K562 (cell line): ENCODE measurements around the gene PPP3CB. TPM values are rescaled to one million over a fixed set of nuclear protein-coding genes. Genes with fewer than 3 reads are reported as not detected.

ENCODE experiments used
- AFF4 ChIP-seq: sonication (generic); formaldehyde crosslinking; IDR thresholded peaks from 2 replicates; pipeline ENCODE4 v1.8.0; 2023; ENCODE audit warnings: mild to moderate bottlenecking, missing genetic modification reagents
- E2F6 ChIP-seq, 2 experiments: IDR thresholded peaks; 2 replicates each; pipeline ENCODE4 v1.6.1; 2011; ENCODE audit warnings: borderline replicate concordance in 1 of 2, control low read depth in 1 of 2, low read depth in 1 of 2, low read length in 1 of 2, mild to moderate bottlenecking in 1 of 2, mixed read lengths in 1 of 2, moderate library complexity in 1 of 2; ENCODE audit not compliant: insufficient read depth in 1 of 2, insufficient read length in 1 of 2, poor library complexity in 1 of 2, severe bottlenecking in 1 of 2; ENCODE audit errors: extremely low read depth in 1 of 2
- EP400 ChIP-seq: fragments of 450-650 bp; IDR thresholded peaks from 2 replicates; pipeline ENCODE4 v1.6.1; 2017; ENCODE audit warnings: antibody characterized with exemption, mild to moderate bottlenecking, moderate library complexity
- HDAC3 ChIP-seq: fragments of 450-650 bp; IDR thresholded peaks from 2 replicates; pipeline ENCODE4 v1.6.1; 2018; ENCODE audit warnings: borderline replicate concordance, mild to moderate bottlenecking, moderate library complexity; ENCODE audit not compliant: partially characterized antibody
- LARP7 ChIP-seq: fragments of 450-650 bp; IDR thresholded peaks from 2 replicates; pipeline ENCODE4 v1.6.1; 2016
- MYC ChIP-seq, 2 experiments: fragments of 250-450 bp in 1 of 2; sonication (Bioruptor Pico) in 1 of 2; IDR thresholded peaks; 2 replicates each; pipeline versions ENCODE4 v1.5.1 to v1.6.1; 2012 to 2021; ENCODE audit warnings: low read depth in 2 of 2, borderline replicate concordance in 1 of 2, improper control_type of control experiment in 1 of 2, low read length in 1 of 2, mild to moderate bottlenecking in 1 of 2, moderate library complexity in 1 of 2
- RAD21 ChIP-seq, 2 experiments: fragments of 250-450 bp in 1 of 2; fragments of 450-650 bp in 1 of 2; sonication (Bioruptor Pico) in 1 of 2; formaldehyde crosslinking in 1 of 2; IDR thresholded peaks in 1 of 2; conservative IDR thresholded peaks in 1 of 2; 2 replicates each; pipeline versions ENCODE4 v1.4.0 to v1.8.0; 2020 to 2022; ENCODE audit warnings: mild to moderate bottlenecking in 2 of 2, moderate library complexity in 1 of 2
- RNF2 ChIP-seq: sonication (generic); IDR thresholded peaks from 2 replicates; pipeline ENCODE4 v1.6.1; 2016
- SIX5 ChIP-seq, 2 experiments: IDR thresholded peaks; 2 replicates each; pipeline ENCODE4 v1.6.1; 2011; ENCODE audit warnings: low read length in 2 of 2, borderline replicate concordance in 1 of 2, low read depth in 1 of 2, mild to moderate bottlenecking in 1 of 2, moderate library complexity in 1 of 2; ENCODE audit not compliant: insufficient read depth in 1 of 2
- TAF7 ChIP-seq: fragments of 450-650 bp; IDR thresholded peaks from 2 replicates; pipeline ENCODE4 v1.6.1; 2016; ENCODE audit warnings: missing genetic modification characterization, missing compliant biosample characterization
- USF2 ChIP-seq: sonication (generic); formaldehyde crosslinking; IDR thresholded peaks from 2 replicates; pipeline ENCODE4 v1.5.0; 2020; ENCODE audit warnings: missing genetic modification reagents
- ZFPM2 ChIP-seq: fragments of 250-450 bp; sonication (Bioruptor Pico); IDR thresholded peaks from 2 replicates; pipeline ENCODE4 v1.5.1; 2022; ENCODE audit warnings: mild to moderate bottlenecking
- ZNF280A ChIP-seq: fragments of 450-650 bp; IDR thresholded peaks from 2 replicates; pipeline ENCODE4 v1.6.1; 2018; ENCODE audit warnings: mild to moderate bottlenecking, low read depth; ENCODE audit not compliant: partially characterized antibody
- ZNF384 ChIP-seq: IDR thresholded peaks from 2 replicates; pipeline ENCODE4 v1.6.1; 2012; ENCODE audit warnings: low read depth, low read length, improper control_type of control experiment
- ZNF431 ChIP-seq: sonication (generic); formaldehyde crosslinking; IDR thresholded peaks from 2 replicates; pipeline ENCODE4 v1.8.0; 2022; ENCODE audit warnings: mild to moderate bottlenecking, missing genetic modification reagents
- polyA plus RNA-seq, 8 experiments: library from polyadenylated mRNA; depleted of rRNA in 4 of 8; stranded (reverse) in 5 of 8; unstranded in 3 of 8; fragments of >200 nt; fragmentation: Nextera tagmentation in 2 of 8; fragmentation: Illumina TruSeq in 1 of 8; extraction: Ambion mirVana in 2 of 8; extraction: Trizol in 1 of 8; gene quantifications; 2 replicates each; pipeline versions ENCODE4 v1.2.1 to v1.2.3, GENCODE V29; 2011 to 2014; ENCODE audit warnings: inconsistent platforms in 1 of 8, missing spikeins in 1 of 8
- total RNA-seq, 7 experiments: library from RNA; depleted of rRNA in 6 of 7; stranded (reverse); fragments of >200 nt in 6 of 7; fragmentation: Illumina TruSeq in 2 of 7; extraction: Trizol in 2 of 7; gene quantifications; 2 replicates each; pipeline versions ENCODE4 v1.2.1 to v1.2.3, GENCODE V29; 2011 to 2021; ENCODE audit warnings: low replicate concordance in 1 of 7

Gene PPP3CB
- total and polyA plus RNA-seq, 9 of the 15 experiments (the other 6 are each of a cell fraction or from before 2014, with no cell fraction given), result 9.6 to 27.6 (median 17.8) TPM

- TF ChIP-seq ZNF384, result no peak
- no peak for TF ChIP-seq ZNF280A
- peak; percentile 47; the same call in 1 of the 2 replicates for TF ChIP-seq TAF7 (tag)
- TF ChIP-seq RAD21 (CRISPR knock-in tag; conservative IDR thresholded peaks at IDR 0.05 in 1 of 2, IDR thresholded peaks at IDR 0.05 in 1 of 2), result 0 out of 4 replicates have a peak, but pooled peaks of 1 of the 2 experiments have one; percentile 3
- TF ChIP-seq HDAC3, result no peak
- peak; percentile 84; the same call in 1 of the 2 replicates for TF ChIP-seq LARP7
- 0 out of 2 replicates have a peak, but pooled peaks have one; percentile 60 for TF ChIP-seq RNF2
- TF ChIP-seq USF2 (CRISPR knock-in tag), result peak; percentile 68
- peak; percentile 41; the same call in 1 of the 2 replicates for TF ChIP-seq ZNF431 (CRISPR knock-in tag)
- peak; percentile 40; the same call in 1 of the 2 replicates for TF ChIP-seq MYC (IDR thresholded peaks at IDR 0.05; ENCODE audit: low read depth, low read length)
- peak; percentile 66; the same call in 1 of the 2 replicates for TF ChIP-seq MYC (CRISPR knock-in tag; IDR thresholded peaks at IDR 0.05; ENCODE audit: borderline replicate concordance, low read depth)
- TF ChIP-seq EP400, result peak; percentile 96
- no peak for TF ChIP-seq ZFPM2 (CRISPR knock-in tag)
- peak in 1 of 2 experiments; percentile 45 for TF ChIP-seq E2F6 (IDR thresholded peaks at IDR 0.05; ENCODE audit: borderline replicate concordance in 1 of 2, extremely low read depth in 1 of 2, insufficient read depth in 1 of 2, insufficient read length in 1 of 2, low read depth in 1 of 2, low read length in 1 of 2, poor library complexity in 1 of 2, severe bottlenecking in 1 of 2)
- no peak for TF ChIP-seq SIX5 (IDR thresholded peaks at IDR 0.05; ENCODE audit: borderline replicate concordance in 1 of 2, insufficient read depth in 1 of 2, low read depth in 1 of 2, low read length in 2 of 2)
- TF ChIP-seq AFF4, result peak; percentile 87
Observed at GRCh38 chr10:73413528-73414229, 82.1 kb downstream of the PPP3CB start, which contains the start of gene ANXA7 (continued).
